DMS53 treated with DMSO at 0.1 percent for 48 hours (cell line): Measurements from ENCODE around the gene USP51.
"Not testable (repeated sequence)": the region's sequence is repeated elsewhere in the genome, so short reads cannot be mapped to it uniquely, and the experiment has no call there.

Experiments
- DNase-seq: peaks from one replicate; lab custom pipeline; 2025; ENCODE audit not compliant: unreplicated experiment; lab: John Stamatoyannopoulos, UW

USP51 gene

DNA sequence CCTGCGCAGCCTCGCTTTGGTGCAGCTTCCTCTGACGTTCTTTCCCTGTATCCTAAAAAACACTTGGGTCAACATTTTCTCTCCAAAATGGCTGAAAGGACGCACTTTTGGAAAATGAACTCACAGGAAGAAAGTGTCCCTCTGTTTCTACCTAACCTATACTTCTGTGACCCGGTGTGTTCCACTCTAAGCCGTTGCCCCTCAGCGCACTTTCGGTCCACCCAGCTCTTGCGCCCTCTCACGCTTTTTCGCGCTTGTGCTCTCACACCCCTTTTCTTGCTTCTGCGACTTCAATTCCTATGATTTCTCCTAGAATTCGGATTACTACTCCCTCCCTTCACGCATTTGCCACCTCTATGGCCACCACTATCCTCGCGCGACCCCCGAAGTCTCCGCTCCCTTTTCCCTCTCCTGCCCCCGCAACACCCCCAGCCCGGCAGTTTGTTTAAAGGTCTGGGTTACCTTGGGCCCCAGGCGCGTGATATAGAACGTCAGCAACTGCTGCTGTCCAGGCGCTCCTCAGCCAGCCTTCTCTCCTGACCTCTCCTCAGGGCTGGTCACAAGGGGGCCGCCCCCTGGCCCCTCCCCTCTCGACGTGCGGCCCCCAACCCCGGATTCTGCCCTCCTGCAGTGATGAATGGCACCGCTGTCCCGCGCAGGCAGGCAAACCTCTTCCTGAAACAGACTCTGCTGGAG lies at the start of gene USP51:
Gene USP51, minus strand, starts transcription at position 535 of the 696 bp plus-strand sequence. CDS start 909 bp downstream, outside the sequence.
- DNase-seq: peak; percentile 31

DNA sequence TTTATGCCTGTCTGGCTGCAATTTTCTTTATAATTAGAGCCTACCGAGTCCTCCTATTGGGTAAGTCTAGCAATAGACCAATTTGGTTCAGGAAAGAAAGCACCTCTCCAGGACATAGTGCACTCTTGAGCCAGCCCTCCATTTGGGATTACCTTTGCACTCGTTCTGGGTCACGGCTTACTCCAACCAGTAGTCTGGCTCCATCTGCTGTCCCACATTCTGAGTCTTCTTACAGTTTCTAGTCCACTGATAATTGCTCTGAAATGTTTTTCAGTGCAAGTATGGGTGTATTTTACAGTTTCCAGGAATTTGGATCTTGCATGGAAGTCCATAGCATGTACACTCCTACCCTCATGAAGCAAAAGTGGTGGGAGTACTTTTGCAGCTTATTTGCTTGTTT lies 34.8 kb upstream of the USP51 start:
- DNase-seq: no peak

DNA sequence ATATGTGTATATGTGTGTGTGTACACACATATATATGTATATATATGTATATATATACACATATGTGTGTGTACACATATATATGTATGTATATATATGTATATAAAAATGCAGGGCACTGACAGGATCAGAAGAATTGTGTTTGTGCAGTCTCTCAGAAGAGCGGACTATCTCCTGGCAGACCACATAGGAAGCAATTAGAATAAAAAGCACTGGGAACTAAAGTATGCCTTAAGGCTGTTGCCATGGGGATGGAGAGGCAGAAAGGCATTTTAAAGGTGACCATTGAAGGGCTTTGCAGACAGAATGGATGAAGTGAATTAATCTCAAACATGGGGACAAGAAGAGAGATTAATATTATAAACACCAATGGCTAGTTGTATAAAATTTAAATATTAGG lies 33.7 kb upstream of the USP51 start:
- no peak for DNase-seq

DNA sequence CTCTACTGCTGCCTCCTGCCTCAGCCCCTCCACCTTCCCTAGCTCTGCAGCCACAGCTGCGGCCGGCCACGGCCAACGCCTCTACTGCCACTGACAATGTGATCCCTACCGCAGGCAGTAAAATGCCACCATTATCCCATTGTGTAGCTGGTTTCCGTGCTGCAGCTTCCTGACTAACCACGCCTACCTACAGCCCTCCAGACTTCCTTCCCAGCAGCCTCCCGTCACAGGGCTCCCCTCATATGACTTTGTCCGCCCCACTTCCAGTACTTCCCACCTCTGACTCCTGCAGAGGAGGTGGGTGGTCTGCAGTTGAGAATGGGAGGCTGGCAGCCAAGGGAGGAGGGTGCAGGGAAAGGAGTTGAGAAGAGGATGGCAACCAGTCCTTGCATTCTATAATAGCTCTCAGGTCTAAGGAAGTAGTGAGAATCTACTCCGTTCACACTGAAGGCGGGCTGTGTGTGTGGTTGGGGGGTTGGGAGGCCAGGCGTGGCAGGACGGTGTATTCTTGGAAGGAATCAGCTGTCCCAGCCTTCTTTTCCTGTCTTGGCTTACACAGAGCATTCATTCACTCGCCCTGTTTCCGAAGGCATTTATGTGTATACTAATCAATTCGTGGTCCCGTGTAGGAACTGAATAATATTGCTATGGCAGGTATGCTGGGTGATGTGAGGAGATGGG lies 33.1 kb upstream of the USP51 start:
- no peak for DNase-seq

DNA sequence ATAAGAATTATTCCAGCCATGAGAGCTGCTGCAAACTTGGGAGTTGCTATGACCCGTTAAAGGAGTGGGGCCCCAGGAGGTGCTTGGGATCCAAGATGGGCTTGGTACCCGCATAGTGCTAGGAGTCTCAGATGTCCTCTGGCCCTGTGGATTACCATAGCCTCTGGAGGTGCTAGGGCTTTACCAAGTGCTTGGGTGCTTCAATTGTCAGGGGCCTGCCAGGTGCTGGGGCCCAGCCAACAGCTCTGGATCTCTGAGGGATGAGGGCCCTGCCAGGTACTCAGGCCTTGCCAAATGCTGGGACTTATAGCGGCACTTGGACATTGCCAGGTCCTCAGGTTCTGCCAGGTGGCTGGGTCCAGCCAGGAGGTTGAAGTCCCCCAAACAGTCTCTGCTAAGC lies 32.0 kb upstream of the USP51 start:
- DNase-seq: no peak

DNA sequence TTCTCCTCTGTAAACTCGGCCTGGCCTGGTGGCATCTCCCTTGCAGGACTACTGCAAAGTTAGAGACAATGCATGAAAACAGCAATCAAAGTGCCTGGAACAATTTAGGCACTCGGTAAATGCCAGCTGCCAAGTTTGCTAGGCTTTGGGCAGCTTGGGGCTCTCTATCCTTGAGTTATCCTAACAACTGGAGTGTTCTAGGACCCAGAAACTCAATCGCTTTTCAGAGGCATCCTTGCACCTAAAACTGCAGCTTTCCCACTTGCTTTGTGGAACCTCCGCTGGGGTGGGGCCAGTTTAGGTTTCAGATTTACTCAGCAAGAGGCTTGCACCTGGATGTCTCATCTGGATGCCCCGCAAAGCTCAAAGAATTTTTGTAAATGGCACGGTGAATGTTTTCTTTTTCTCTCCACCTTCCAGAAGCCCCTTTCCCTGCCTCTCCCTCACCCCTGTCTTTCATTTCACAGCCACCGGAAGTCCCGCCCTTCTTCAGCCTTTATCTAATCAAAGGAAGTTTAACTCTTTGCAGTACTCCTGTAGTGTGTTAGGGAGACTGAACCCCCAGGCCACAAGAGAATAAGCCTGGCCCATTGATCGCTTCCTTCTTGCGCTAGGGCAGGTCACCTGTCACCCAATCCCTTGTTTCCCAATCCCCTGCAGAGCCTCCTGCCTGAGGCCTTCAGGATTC lies 27.3 kb upstream of the USP51 start:
- DNase-seq: not testable (repeated sequence)

DNA sequence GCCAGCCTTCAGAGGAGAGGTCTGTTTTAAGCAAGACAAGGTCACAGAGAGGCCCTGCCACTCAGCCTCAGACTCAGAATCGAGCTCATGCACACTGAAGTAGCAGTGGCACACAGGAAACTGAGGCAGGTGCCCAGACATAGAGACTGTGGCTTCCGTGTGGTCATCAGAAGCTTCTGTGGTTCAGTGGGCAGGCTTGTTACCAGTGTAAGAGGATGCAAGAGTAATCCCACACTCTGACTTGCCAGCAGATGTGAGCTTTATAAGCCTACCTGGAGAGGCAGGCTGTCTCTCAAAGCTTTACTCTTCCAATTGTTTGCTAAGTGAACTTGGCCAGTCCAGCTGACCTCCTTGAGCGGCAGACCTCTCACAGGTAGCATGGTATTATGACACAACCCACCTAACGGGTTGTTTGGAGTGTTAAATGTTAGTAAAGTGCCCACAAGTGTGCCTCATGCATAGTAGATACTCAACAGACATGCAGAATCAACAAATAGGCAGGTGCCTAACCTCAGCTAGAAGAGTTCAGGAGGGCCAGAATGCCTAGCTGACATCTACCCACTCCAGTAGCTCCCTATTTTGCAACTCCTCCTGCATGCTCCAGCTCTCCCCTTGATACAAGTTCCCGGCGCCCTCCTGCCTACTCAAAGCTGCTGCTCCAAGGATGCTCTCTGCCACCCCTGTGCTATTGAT lies 23.5 kb upstream of the USP51 start:
- DNase-seq: not testable (repeated sequence)

DNA sequence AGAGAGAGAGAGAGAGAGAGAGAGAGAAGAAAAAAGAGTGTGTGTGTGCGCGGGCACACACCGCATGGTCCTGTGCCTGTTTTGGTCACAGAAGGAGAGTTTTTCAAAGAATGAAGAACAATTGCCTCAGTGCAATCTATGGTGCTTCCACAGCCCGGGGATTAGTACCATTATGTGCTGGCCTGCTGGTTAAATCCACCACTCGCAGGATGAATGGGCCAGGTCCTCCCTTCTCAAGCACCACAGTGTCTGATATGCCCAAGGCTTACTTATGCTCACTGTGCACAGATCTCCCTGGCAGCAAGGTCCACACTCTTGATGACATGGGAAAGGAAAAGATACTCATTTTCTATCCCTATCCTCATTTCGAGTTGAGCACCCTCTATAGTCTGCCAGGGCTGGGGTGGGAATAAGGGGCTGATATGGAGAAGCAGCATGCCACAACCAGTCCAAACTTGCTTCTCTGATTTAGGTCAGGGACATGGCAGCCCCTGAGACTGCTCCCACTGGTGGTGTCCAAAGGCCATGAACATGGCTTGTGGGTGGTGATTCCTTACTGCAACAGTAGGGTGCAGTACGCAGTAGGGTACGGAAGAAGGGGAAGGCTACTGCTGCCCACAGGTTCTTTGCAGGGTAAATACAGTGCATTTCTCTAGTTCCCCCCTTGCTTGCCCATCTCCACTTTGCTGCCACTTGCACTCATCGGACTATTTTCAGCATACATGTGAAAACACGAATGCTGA lies 18.9 kb upstream of the USP51 start:
- DNase-seq: not testable (repeated sequence)

DNA sequence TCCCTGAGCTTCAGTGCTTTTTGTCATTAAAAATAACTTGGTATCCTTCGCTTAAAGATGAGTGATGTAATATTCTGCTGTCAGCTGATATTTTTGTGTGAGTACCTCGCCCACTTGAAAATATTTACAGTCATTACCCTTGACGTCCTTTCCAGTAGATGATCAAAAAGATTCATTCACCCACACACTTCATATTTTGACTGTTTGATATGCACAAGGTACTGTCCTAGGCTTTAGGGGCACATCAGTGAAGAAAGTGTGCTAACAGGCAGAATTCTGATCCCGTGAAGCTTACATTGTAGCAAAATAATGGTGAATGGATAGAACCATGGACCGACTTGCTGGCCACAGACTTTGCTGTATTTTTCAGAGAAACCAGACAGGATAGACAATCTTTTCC lies 18.1 kb upstream of the USP51 start:
- not testable (repeated sequence) for DNase-seq

DNA sequence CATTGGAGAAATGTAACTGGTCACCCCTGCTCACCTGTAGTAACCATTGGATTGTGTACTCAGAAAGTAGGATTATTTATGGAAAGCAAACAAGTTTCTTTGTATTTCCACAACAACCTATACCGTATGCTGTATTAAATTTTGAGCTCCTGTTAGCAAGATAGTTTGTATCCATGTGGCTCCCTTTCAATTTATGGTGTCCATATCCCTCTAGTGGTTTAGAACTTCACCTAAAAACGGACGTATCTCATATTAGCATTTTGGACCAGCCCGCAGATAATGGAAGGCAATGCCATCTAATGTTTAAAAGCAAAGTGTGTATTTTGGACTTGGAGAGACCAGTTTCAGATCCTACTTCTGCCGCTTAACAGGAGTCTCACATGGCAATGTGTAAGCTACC lies 17.4 kb upstream of the USP51 start:
- not testable (repeated sequence) for DNase-seq

DNA sequence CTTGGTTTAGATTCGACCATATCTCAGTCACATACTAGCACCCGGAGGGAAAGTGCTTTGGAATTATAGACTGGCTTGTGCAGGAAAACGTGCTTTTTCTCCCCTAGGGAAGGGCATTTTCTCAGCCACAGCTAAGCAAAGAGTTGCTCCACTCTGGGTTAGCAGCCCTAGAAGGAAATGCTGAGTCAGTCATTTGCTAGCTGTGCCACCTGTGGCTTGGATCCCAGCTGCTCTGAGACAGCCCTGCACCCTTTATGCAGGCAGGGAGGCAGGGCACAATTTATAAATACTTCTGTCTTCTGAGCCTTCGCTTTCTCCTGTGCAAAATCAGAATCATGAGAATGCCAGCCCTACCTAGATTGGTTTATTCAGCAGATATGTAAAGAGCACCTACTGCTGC lies 1.3 kb upstream of the USP51 start:
- DNase-seq: no peak

DNA sequence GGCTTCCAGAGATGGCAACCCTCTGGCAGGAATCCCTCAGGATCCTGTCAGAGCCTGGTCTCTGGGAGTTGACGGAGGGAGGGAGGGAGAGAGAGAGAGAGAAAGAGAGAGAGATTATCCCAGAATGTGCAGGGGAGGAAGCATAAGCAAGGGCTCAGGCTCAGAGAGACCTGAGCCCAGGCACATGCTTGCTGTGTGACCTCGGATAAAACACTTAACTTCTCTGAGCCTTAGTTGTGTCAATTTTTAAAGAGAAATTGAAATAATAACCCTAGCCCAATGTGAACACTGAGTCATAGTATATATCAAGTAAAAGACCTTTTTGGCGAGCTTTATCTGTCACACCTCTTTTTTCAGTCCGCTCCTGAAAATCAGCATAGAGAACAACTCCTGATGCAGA lies 473 bp upstream of the USP51 start:
- DNase-seq: no peak

DNA sequence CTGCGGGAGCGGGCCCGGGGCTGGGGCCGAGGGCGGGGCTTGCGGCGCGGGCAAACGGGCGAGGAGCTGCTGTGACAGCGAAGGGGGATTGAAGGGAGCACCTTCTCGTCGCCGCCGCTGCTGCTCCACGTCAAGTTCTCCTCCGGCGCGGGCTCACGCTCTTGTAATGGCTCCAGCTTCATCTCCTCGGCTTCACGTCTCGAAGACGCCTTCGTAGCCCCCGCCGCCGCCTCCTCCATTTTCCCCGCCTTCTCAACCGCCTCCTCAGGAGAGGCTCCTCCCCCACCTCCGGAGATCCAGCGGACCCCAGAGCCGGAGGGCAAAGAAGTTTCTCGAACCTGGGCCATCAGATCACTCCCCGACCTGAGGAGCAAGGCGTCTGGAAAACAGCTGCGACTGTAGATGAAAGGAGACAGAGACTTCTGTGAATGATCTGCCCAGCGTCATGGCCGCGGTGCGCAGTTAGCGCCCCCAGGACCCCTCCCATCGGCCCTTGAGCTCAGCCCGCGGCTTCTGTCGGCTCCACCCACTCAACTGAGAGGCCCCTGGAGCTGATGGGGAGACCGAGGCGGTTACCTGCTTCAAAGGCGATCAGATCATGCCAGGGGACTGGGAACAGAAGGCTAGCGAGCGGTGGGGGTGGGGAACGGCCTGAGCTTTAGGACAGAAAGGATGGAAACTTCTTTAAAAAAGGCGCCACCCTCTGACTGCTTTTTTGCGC lies 895 bp downstream of the USP51 start:
- DNase-seq: peak; percentile 39

DNA sequence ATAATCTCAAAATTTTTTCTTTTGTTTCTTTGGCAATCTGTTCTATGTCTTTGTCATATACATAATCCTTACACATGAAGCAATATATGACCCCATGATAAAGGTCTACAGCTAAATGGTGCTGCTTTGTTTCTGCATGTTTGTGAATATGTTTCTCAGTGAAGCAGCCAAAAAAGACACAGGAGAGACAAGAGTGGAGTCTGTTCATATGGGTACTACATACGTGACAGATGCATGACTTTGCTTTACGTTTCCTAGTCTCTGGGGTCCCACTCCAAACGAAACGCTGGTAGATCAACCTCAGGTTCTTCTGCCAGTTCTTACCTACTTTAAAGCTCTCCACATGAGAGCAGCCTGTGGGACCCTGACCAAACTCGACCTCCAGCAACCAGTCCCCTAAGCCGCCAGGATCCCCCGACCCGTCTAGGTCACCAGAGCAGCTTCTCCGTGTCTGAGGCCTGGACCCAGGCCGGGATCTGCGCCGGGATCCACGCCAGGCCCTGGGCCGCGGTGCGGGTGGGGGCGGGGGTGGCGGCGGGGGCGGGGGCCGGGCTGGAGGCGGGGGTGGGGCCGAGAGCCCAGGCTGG lies 1.5 kb downstream of the USP51 start:
- no peak for DNase-seq

DNA sequence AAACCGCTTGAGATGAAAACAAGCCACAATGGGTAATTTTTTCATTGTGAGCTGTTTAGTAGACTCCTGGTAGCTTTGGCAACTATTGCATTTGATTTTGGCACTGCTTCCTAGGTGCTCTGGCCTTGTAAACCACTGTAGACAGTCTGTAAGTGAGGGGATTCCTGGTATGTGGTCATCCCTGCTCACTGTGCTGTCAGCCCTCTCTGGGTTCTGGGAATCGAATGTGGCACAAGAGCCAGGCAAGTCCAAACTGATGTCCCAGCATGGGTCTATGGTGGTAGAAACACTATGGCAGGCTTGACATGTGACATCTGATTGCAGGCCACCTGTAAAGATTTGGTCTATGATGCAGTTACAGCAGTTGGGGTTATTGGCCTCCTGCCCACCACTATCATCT lies 2.5 kb downstream of the USP51 start:
- DNase-seq: no peak

DNA sequence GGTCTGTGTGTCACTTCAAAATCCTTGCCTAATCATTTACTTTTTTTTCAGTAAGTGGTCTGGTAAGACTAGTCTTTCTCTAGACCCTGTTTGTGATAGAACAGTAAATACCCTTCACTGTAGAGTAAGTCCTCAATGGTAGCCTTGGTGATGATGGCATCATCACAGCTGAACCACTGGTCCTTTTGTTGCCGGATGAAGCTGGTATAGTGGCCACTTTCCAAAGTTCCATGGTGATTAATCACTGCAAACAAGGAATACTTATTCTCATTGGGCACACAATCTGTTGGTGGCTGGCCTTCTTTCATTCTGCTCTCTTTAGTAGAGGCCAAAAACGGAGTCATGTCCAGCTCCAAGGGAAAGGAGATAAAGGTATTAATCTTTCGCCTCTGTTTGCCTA lies 2.9 kb downstream of the USP51 start:
- peak; percentile 22 for DNase-seq

DNA sequence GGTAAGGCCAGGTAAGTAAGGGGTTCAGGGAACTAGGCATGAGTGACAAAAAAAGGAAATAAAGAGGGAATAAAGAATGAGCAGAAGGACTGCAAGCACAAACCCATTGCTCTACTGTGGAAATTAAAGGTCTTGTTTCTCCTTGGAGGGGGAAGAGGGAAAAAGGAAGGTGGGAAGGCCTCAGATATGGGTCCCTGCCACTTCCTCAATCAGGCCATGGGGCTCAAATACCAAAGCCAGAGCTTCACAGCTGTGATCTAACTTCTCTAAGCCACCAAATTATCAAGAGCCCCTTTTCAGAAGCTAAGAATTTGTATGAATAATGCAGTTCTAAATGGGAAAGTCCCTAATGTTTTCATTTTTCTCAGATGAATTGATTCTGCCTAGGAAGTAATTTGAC lies 4.7 kb downstream of the USP51 start:
- no peak for DNase-seq

DNA sequence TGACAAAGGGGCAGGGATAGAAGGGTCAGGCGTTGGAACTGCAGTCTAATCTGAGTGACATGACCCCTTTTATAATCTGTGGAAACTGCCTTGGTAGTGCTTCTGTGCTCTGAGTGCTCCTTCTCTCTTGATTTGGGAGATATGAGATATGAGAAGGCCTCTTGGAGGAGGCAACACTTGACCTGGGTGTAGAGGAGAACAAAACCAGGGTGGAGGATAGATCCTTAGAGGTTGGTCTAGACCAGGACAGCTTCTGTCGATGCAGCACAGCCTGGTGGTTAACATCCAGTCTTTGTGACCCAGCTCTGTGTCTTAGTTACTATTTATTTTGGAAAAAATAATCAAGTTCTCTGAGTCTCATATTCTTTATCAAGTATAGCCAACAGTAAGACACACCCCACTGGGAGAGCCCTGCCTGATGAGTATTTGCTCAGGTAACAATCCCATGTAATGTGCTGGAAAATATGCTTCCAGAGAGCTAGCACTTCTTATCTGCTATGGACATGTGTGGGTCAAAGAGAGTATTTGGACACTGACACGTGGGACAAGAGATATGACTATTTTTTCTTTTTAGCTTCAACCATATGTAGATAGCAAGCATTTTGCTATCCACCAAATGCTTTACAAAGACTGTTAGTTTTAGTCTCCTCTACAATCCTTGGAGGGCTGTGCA lies 9.1 kb downstream of the USP51 start:
- DNase-seq: no peak

DNA sequence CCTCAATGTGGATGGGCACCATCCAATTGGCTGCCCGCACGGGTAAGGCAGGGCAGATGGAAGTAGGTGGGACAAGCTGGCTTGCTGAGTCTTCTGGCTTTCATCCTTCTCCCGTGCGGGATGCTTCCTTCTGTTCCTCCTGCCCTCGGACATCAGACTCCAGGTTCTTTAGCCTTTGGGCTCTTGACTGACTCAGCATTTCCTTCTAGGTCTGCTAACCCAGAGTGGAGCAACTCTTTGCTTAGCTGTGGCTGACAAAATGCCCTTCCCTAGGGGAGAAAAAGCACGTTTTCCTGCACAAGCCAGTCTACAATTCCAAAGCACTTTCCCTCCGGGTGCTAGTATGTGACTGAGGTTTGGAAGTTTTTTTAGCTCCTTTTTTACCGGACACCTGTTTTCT lies 9.7 kb downstream of the USP51 start:
- not testable (repeated sequence) for DNase-seq
